GM12891 (cell line): ENCODE results near the gene TLE3.

ENCODE experiments used
- DNase-seq: peaks from one replicate; pipeline ENCODE4 v3.0.0; 2011; ENCODE audit warnings: low spot score; ENCODE audit not compliant: insufficient read length
- FAIRE-seq: peaks from 2 replicates; lab custom pipeline; 2011; peaks lifted over from hg19 to GRCh38; lab: Jason Lieb, UNC
- PAX5 ChIP-seq: IDR thresholded peaks from 2 replicates; pipeline ENCODE4 v1.6.1; 2011; ENCODE audit warnings: low read length, moderate library complexity, mild to moderate bottlenecking; ENCODE audit not compliant: insufficient read depth, severe bottlenecking
- POLR2A ChIP-seq: IDR thresholded peaks from 2 replicates; pipeline ENCODE4 v1.6.1; 2011; ENCODE audit warnings: low read depth, low read length, control low read depth
- POLR2AphosphoS5 ChIP-seq: IDR thresholded peaks from 2 replicates; pipeline ENCODE4 v1.6.1; 2011; ENCODE audit warnings: low read depth, low read length, control low read depth
- POU2F2 ChIP-seq: IDR thresholded peaks from 2 replicates; pipeline ENCODE4 v1.6.1; 2011; ENCODE audit warnings: low read depth, mild to moderate bottlenecking, control low read depth, low read length, moderate library complexity
- SPI1 ChIP-seq: IDR thresholded peaks from 2 replicates; pipeline ENCODE4 v1.6.1; 2011; ENCODE audit warnings: low read depth, low read length, control low read depth
- TAF1 ChIP-seq: IDR thresholded peaks from 2 replicates; pipeline ENCODE4 v1.6.1; 2011; ENCODE audit warnings: low read depth, low read length, control low read depth

Gene TLE3

DNA sequence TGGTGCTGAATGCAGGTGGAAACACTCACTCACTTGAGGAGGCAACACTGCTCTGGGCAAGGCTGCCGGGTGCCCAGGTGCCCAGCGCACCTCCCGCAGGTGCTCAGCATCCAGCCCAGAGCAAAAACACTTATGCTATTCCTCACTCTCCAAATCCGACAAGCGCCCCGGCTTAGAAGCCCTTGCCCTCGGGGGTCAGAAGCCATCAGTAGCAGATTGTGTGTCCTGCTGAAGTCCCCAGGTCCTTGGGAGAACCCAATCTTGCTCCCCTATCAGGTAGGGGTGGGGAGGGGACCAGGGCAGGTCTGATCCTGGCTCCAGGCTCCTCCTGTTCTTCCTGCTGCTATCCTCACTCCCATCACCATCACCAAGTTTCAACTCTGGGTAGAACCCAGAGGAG is 46.7 kb downstream of the TLE3 start:
- DNase-seq (no peak), FAIRE-seq (no peak)
- TF ChIP-seq POLR2A: no peak

DNA sequence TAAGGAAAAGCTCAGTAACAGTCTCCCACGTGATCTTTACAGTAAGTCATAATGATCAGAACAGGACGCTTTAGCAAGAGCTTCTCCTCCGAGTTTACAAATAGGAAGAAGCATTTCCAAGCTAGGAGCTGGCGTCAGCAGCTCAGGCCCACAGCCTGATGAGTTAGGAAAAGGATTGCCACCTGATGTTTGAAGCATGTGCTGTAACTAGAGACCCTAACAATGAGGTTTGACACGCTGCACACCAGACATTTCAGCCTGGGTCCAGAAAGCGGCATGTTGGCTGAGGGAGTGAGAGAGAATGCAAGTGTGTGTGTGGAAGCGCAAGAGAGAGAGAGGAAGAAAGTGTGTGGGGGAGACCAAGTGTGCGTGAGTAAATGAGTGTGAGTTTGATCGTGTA is 47.3 kb downstream of the TLE3 start:
- DNase-seq (no peak), FAIRE-seq (no peak)

DNA sequence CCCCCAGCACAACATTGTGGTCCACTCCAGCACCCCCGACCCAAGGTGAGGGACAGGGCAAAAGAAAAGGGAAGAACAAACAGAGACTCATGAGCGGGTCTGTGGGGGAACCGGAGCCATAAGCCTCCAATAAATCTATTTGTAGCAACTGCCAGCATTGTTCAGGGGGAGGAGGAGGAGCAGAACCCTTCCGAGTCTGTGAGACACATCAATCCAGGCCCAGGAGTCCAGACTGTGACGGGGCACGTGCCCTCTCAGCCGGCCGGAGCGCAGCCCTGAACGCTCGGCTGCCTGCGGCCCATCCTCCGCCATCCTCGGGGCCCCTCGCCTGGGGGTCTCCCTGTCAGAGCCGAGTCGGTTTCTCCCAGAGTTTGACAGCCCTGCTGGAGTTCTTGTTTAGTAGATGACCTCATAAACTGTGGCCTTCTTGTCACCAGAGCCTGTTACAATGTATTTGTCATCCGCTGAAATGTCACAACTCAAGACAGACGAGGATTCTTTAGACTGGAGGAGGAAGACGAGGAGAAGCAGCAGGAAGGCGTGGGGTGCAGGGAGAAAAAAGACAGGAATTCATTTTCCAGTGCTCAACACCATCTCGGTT is 47.9 kb downstream of the TLE3 start:
- FAIRE-seq: no peak
- TF ChIP-seq POU2F2: no peak
- TF ChIP-seq POLR2AphosphoS5: no peak
- TF ChIP-seq PAX5: no peak
- TF ChIP-seq TAF1: no peak
- TF ChIP-seq POLR2A: no peak
- TF ChIP-seq SPI1: no peak
- no peak for DNase-seq

More for the DNA sequence above, 47.3 kb downstream of the TLE3 start:
- TF ChIP-seq PAX5 (no peak), SPI1 (no peak), POLR2A (no peak), POLR2AphosphoS5 (no peak), POU2F2 (no peak), TAF1 (no peak)

DNA sequence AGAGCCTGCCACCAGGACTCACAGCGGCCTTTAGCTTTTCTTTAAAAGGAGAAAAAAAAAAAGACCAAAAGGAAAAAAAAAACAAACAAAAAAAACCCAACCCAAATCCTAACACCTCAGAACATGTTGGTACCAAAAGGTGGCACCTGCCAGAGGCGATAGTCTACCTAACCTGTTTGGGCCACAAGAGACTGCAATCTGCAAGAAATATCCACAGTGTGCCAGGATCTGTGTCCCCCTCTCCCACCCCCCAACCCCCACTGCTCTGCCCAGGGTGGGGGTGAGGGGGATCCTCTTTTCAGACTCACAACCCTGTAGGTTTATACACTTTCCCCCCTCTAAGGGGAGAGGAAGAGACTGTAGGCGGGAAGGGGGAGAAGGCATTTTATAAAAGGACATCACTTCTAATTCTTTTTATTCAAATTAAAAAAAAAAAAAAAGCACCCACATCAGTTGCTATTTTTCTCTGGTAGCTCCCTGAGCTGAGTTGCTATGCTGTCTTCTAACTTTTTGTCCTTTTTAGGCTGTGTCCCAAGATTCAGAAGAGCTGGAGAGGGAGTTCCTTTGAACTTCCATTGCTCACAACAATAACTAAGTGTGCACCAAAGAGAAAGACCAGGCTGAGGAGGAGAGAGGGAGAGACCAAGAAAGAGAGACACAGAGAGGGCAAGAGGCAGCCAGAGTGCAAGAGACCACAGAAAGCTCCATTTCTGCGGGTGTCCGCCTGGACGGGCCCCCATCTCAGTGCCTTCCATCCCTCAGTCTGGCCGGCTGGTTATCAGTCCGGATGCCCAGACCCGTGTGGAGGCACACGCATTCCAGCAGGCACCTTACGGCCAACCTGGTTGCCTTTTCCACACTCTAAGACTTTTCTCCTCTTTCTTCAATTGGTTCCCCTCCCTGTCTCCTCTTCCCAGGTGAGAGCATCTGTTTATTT is 48.9 kb downstream of the TLE3 start:
- no peak for FAIRE-seq
- TF ChIP-seq TAF1: no peak
- TF ChIP-seq POLR2AphosphoS5: no peak
- no peak for TF ChIP-seq POLR2A
- no peak for TF ChIP-seq POU2F2
- no peak for TF ChIP-seq PAX5
- no peak for TF ChIP-seq SPI1
- DNase-seq: no peak

DNA sequence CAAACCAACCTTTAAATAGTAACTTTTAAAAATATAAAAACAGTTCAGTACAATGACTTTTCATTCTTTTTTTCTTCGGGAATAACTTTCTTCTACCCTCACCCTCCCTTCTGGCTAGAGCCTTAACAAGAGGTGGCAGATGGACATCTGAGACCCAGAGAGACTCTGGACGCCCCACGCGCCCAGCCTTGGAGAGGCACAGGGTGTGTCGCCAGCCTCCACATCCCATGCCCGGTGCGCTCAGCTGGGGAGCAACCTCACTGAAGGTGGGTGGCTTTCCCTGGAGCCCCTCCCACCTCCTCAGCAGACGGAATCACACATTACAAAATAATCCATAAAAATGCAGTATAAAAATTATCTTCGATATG is 49.5 kb downstream of the TLE3 start:
- no peak for FAIRE-seq
- no peak for DNase-seq
- no peak for TF ChIP-seq POLR2AphosphoS5
- TF ChIP-seq SPI1: no peak
- TF ChIP-seq POLR2A: no peak
- TF ChIP-seq PAX5: no peak
- no peak for TF ChIP-seq POU2F2
- no peak for TF ChIP-seq TAF1

DNA sequence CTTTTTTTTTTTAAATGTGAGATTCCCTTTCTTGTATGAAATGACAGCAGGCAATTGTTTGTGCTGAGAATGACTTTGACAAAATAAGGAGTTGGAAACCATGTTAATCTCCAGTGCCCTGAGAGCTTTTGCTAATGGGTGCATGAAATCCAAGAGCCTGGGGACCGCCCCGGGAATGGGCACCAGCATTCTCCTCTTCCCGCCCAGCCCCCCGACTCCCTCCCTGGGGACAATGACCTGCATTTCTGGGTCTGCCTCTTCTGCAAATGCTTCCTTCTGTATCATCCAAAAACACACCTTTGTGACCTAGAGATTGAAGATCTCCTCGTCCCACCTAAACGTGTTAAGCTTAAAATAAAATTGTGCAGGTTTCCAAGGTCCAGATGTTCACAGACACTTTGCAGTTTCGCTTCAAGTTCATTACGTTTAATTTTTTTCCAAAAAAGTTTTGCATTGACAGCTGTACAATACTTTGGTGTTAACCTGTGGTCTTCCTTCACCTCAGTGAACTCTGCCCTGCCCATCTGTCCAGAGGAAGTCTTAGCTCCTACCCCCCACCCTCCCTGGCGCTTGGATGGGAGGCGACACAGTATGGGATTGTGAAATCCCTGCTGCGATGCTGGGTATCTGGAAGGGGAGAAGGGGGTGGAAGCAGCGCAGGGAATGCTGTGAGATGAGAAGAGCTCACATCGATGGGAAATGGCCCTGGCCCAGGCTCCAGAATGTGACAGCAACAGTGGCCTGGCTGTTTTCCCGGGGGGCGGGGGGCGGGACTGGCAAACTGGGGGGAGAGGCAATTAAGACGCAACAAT is 50.1 kb downstream of the TLE3 start:
- DNase-seq (no peak), FAIRE-seq (no peak)
- TF ChIP-seq POU2F2 (no peak), PAX5 (no peak), SPI1 (no peak), TAF1 (no peak), POLR2A (no peak), POLR2AphosphoS5 (no peak)

DNA sequence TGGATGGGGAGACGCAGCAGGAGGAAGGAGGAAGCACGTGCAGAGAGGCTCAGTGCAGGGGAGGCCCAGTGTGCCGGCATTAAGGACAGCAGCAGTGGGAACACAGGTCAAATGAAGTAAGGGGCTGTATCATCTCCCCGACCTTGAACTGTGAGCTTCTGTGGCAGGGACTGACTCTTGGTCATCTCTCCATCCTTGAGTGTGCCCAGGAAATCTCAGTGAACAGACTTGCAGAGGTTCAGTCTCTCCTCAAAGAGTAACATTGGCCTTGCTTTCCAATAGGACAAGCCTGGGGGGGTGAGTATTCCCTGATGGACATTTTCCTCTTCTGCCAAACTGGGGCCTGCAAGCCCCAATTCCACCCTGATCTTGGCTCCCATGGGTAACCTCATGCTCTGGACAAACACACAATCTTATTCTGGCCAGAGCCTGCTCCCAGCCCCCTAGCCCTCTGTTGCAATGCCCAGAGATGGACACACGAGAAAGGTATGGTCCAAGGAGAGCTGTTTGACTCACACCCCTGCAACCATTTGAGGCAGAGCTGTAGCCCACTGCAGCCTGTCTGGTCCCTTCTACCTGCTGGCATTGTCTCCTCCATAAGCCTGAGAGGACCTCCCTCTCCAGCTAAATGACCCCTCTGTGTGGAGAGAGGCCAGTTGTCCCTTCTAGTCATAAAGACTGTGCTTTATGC is 50.9 kb downstream of the TLE3 start:
- no peak for TF ChIP-seq PAX5
- no peak for TF ChIP-seq TAF1
- TF ChIP-seq POLR2AphosphoS5: no peak
- no peak for TF ChIP-seq SPI1
- no peak for TF ChIP-seq POLR2A
- TF ChIP-seq POU2F2: no peak
- FAIRE-seq (no peak), DNase-seq (no peak)

DNA sequence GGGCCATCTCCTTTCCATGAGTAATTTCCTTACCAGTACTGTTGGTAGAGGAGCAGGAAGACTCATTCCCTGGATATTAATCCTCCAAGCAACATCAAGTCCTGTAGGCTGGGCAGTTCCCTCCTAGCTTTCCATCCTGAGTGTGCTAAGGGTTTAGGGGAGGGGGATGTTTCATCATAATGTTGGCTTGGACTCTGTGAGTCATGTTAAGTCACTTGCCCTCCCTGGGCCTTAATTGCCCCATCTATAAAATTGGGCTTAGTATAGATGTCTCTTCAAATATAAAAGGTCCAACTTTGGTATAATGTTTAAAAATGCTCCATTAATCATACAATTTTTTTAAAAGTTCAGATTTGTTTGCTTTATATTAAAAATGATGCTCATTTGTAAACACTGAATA is 52.7 kb downstream of the TLE3 start:
- FAIRE-seq (no peak), DNase-seq (no peak)
- TF ChIP-seq POLR2AphosphoS5: no peak
- TF ChIP-seq PAX5: no peak
- no peak for TF ChIP-seq POU2F2
- TF ChIP-seq SPI1: no peak
- no peak for TF ChIP-seq POLR2A
- TF ChIP-seq TAF1: no peak
